GM15510 (cell line): ENCODE data around the gene NDUFAF3.

ENCODE experiments used
- POLR2A ChIP-seq: IDR thresholded peaks from 3 replicates; pipeline ENCODE4 v1.6.1; 2011; ENCODE audit warnings: borderline replicate concordance; ENCODE audit not compliant: insufficient read length; ENCODE audit errors: extremely low read depth

The NDUFAF3 gene

DNA sequence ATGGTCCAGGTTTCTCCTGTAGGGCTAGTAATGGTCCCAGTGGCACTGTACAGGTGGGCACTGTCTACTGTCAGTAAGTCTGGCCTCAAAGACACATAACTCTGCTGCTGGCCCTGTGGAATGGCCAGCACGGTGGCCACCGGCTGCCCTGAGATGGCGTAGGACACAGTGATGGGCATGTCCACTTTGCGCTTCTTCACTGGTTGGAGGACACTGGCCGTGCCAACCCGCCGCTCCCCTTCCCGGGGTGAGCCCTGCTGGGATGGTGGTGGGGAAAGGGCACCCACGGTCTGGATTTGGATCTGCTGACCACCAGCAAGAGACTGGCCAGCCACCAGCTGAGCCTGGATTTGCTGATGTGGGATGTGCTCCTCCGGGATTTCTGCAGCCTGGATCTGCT, 35.3 kb downstream of the NDUFAF3 start:
- no peak for TF ChIP-seq POLR2A

GRCh38 chr3:49058011-49058410, 36.1 kb downstream of the NDUFAF3 start:
- no peak for TF ChIP-seq POLR2A
